ENCODE data around the gene PLA2G6. TPM values are rescaled to one million over a fixed set of nuclear protein-coding genes. Genes with fewer than 3 reads are reported as not detected.

PLA2G6 gene
- total and polyA plus RNA-seq, 2 of the 8 experiments (the other 6 are each of a cell fraction or from before 2014, with no cell fraction given) = 13.2 to 21.0 TPM

DNA sequence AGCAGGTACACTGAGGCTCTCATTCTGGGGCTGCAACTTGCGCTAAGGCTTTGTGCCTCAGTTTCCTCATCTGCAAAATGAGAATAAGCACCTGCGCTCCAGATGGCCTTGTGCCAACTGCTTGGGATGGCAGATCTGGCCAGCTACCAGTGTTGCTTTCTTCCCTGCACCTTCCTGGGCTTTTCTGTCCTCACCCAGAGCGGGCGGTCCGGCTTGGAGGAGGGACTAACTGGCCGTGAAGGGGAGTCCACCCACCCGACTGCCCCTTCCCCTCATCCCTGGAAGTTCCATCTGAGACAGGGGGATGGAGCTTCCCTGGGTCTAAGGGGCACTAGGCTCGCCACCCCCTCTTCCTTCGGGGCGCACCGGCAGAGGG lies 101.2 kb downstream of the PLA2G6 start:
- Histone ChIP-seq H3K9ac (replicated peaks in 1 of 4; ENCODE audit: extremely low read depth in 1 of 4, low read depth in 3 of 4, low read length in 3 of 4) (no peak overlapping the region), H3K4me3 (ENCODE audit: extremely low read depth in 1 of 4, insufficient read depth in 2 of 4, low read depth in 3 of 4, low read length in 4 of 4) (peak overlapping the region in 2 of 4 experiments; percentile 24 to 48; a peak in 3 of 8 replicates), H3K79me2 (ENCODE audit: control insufficient read depth in 1 of 2, insufficient read depth in 2 of 2, low read length in 2 of 2) (no peaks in the 10 kb centered on the region), H3K23ac (ENCODE audit: insufficient read length) (no peak overlapping the region), H2AFZ (ENCODE audit: low read length) (no peak overlapping the region), H2AK5ac (ENCODE audit: low read depth, low read length) (no peak overlapping the region), H4K5ac (ENCODE audit: insufficient read length, low read depth, low read length) (peak overlapping the region; percentile 53), H3K4me1 (replicated peaks in 1 of 4; ENCODE audit: control insufficient read depth in 3 of 4, insufficient read depth in 4 of 4, low read length in 3 of 4) (peaks cover 0 to 25% (median 18%) of the 10 kb centered on the region in 4 experiments; a peak in 6 of 7 replicates), H4K8ac (ENCODE audit: extremely low read depth, insufficient read depth, low read length) (peak overlapping the region; percentile 86), H3K56ac (replicated peaks; ENCODE audit: insufficient read length, low read depth, low read length) (no peak overlapping the region), H4K91ac (replicated peaks; ENCODE audit: insufficient read length, low read length) (peak overlapping the region; percentile 74), H3K18ac (ENCODE audit: extremely low read depth, low read length) (no peak overlapping the region; the same call in 1 of the 2 replicates), H2BK20ac (ENCODE audit: low read length) (no peak overlapping the region), H2BK15ac (ENCODE audit: low read length) (no peak overlapping the region; the same call in 1 of the 2 replicates), H3K4me2 (ENCODE audit: insufficient read depth in 1 of 2, low read depth in 2 of 2, low read length in 2 of 2) (peak overlapping the region; percentile 66 to 80), H3K27me3 (replicated peaks in 1 of 4; ENCODE audit: control insufficient read depth in 3 of 4, extremely low read depth in 1 of 4, insufficient read depth in 3 of 4, low read length in 3 of 4) (peaks cover 7 to 37% (median 33%) of the 10 kb centered on the region in 4 experiments), H2BK12ac (ENCODE audit: low read depth, low read length) (0 out of 2 replicates have a peak overlapping the region, but pooled peaks have one; percentile 43), H3K79me1 (ENCODE audit: low read depth, low read length) (no peaks in the 10 kb centered on the region), H2BK120ac (replicated peaks; ENCODE audit: low read depth, low read length) (no peak overlapping the region), H2BK5ac (ENCODE audit: low read depth, low read length) (no peak overlapping the region), H3K23me2 (ENCODE audit: low read depth, low read length) (peaks cover 3% of the 10 kb centered on the region), H4K20me1 (replicated peaks in 1 of 2; ENCODE audit: control insufficient read depth in 1 of 2, insufficient read depth in 2 of 2, low read length in 2 of 2) (peaks cover 0 to 1% of the 10 kb centered on the region in 2 experiments), H3K27ac (ENCODE audit: low read depth, low read length) (no peak overlapping the region), H3K36me3 (ENCODE audit: control insufficient read depth in 2 of 4, insufficient read depth in 4 of 4, low read length in 3 of 4) (no peaks in the 10 kb centered on the region), H3K14ac (ENCODE audit: insufficient read length) (no peak overlapping the region), H3K9me3 (ENCODE audit: insufficient read depth in 2 of 2, low read depth in 1 of 2, low read length in 1 of 2) (no peaks in the 10 kb centered on the region), H3K4ac (replicated peaks; ENCODE audit: insufficient read length, low read depth, low read length) (peak overlapping the region; percentile 21)
- FAIRE-seq (no peak), DNase-seq (ENCODE audit: low read depth in 1 of 2, low spot score in 2 of 2) (no peak)
- ChIA-PET POLR2A (ENCODE audit: partially characterized antibody) (interaction anchor here (0.9 to 1.5 kb wide), 4 partner anchors 9 to 24 kb away, joined by 3 to 5 read pairs (median 4); partner anchors contain the start of gene PICK1), CTCF (ENCODE audit: partially characterized antibody) (interaction anchor here (0.9 to 2.0 kb wide), 7 partner anchors 9 to 64 kb away, joined by 3 to 11 read pairs (median 3); no protein-coding TSS in a partner anchor)
- TF ChIP-seq CEBPB (IDR thresholded peaks at IDR 0.05; ENCODE audit: low read depth, low read length) (no peak), TBP (IDR thresholded peaks at IDR 0.05; ENCODE audit: low read depth, low read length) (no peak), TAF7 (optimal IDR thresholded peaks at IDR 0.05; ENCODE audit: borderline replicate concordance, low read depth, low read length) (peak; percentile 21)
- 67% methylated on average over 9 of the region's 11 CpGs; no CpG with 5 or more reads in 1 of the 2 experiments for WGBS, 2 experiments (ENCODE audit: extremely low coverage in 1 of 2, insufficient coverage in 1 of 2, insufficient read length in 1 of 2, insufficient replicate concordance in 2 of 2, low coverage in 1 of 2, low lambda C conversion rate in 2 of 2, missing lambda C conversion rate in 1 of 2)
